A549 (cell line): Measurements from ENCODE around the gene OSBPL9.

ENCODE experiments used
- CTCF ChIP-seq: fragments of >200 bp; sonication (Bioruptor Twin); formaldehyde crosslinking; IDR thresholded peaks from 3 replicates; pipeline ENCODE4 v1.5.1; 2016
- FOSL2 ChIP-seq, 2 experiments: fragments of 450-650 bp in 1 of 2; fragments of >200 bp in 1 of 2; sonication (Bioruptor Twin) in 1 of 2; formaldehyde crosslinking; IDR thresholded peaks; 2 replicates each; pipeline versions ENCODE4 v1.5.0 to v1.6.1; 2016 to 2020; ENCODE audit warnings: mild to moderate bottlenecking in 1 of 2, moderate library complexity in 1 of 2
- MAX ChIP-seq: IDR thresholded peaks from 2 replicates; pipeline ENCODE4 v1.6.1; 2012
- NR3C1 ChIP-seq: fragments of >200 bp; sonication (Bioruptor Twin); formaldehyde crosslinking; IDR thresholded peaks from 3 replicates; pipeline ENCODE4 v1.6.1; 2017
- RCOR1 ChIP-seq: fragments of 150-350 bp; IDR thresholded peaks from 2 replicates; pipeline ENCODE4 v1.6.1; 2014; ENCODE audit warnings: antibody characterized with exemption, low read length, low read depth
- RFX5 ChIP-seq: fragments of 450-650 bp; IDR thresholded peaks from 2 replicates; pipeline ENCODE4 v1.7.1; 2014; ENCODE audit warnings: antibody characterized with exemption, mild to moderate bottlenecking, moderate library complexity

GRCh38 chr1:51749151-51749550 lies 132.3 kb downstream of the OSBPL9 start:
- TF ChIP-seq RFX5 (no peak), CTCF (no peak), RCOR1 (no peak), FOSL2 (IDR thresholded peaks at IDR 0.05) (no peak), FOSL2 (CRISPR knock-in tag; IDR thresholded peaks at IDR 0.05) (no peak), MAX (no peak), NR3C1 (no peak)
